HG03280 (cell line): ENCODE measurements around the gene MRPL27.

Source experiments
- ATAC-seq: cut with Tn5 transposase; IDR thresholded peaks from one replicate; pipeline ENCODE4 v1.9.1; 2021; ENCODE audit warnings: mild to moderate bottlenecking, moderate library complexity; ENCODE audit not compliant: unreplicated experiment

MRPL27 gene

DNA sequence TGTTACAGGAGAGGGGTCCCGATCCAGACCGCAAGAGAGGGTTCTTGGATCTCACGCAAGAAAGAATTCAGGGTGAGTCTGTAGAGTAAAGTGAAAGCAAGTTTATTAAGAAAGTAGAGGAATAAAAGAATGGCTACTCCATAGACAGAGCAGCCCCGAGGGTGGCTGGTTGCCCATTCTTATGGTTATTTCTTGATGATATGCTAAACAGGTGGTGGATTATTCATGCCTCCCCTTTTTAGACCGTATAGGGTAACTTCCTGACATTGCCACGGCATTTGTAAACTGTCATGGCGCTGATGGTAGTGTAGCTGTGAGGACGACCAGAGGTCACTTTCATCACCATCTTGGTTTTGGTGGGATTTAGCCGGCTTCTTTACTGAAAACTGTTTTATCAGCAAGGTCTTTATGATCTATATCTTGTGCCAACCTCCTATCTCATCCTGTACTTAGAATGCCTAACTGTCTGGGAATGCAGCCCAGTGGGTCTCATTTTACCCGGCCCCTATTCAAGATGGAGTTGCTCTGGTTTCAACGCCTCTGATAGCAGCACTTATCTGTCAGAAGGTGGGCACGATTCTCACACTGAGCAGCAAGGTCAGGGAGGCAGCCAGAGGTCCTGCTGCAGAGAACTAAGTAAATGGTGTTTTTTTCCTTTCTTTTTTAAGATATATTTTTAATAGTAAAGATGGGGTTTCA, 53.5 kb downstream of the MRPL27 start:
- no peak for ATAC-seq

DNA sequence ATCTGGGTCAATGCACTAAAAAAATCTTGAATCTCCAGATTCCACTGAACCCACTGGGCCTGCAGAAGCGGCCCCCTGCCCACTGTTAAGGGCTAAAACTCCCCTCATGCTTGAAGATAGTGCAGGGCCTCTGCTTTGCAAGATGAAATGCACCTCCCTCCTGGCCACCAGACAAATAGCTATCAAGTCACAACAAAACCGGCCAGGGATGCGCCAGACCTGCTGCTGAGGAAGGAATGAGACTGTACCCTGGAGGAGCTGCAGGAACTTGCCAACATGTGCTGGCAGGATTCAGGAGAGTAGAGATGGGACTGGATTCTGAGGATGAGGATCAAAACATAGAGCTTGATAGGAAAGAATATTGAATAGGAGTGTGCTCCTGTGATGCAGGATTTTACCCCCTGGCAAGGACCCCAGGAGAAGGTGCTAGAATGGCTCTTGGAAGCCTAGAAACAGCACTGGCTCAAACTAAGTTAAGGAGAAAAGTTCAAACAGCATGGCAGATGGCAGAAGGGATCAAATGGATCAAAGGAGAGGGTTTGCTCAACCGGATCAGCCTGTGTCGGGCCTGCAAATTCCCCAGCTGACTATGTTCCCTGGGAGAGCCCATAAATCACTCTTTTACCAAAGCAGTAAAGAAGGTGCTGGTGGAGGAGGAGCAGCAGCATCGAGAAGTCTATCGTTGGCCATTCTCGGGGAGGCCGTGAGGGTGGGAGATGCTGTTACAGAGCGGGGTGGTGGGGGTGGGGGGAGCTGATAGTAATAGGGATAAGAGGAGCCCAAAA, 54.3 kb downstream of the MRPL27 start:
- no peak for ATAC-seq
